Ovary (tissue), 9 donors: ENCODE results near the gene KCNA2. TPM values are rescaled to one million over a fixed set of nuclear protein-coding genes. Genes with fewer than 3 reads are reported as not detected.

Source experiments
- DNase-seq, 5 donors: peaks; one replicate each; pipeline ENCODE4 v3.0.0-alpha.2; 2019 to 2020
- H3K27ac ChIP-seq, 2 donors: fragments of 200-600 bp; one replicate each; pipeline versions ENCODE4 v1.5.1 to v1.8.0; 2019 to 2022
- H3K27me3 ChIP-seq: fragments of 200-600 bp; one replicate; pipeline ENCODE4 v1.8.0; 2022
- H3K36me3 ChIP-seq: fragments of 200-600 bp; sonication (generic); one replicate; pipeline ENCODE4 v1.5.1; 2019
- H3K4me1 ChIP-seq: one replicate; pipeline ENCODE4 v1.8.1; 2013; ENCODE audit warnings: mild to moderate bottlenecking, moderate library complexity; ENCODE audit not compliant: insufficient read depth
- H3K4me3 ChIP-seq: fragments of 200-600 bp; sonication (generic); one replicate; pipeline ENCODE4 v1.5.1; 2017
- H3K9me3 ChIP-seq, 2 donors: fragments of 200-600 bp in 1 of 2; sonication (generic) in 1 of 2; one replicate each; pipeline versions ENCODE4 v1.5.1 to v1.8.1; 2013 to 2019; ENCODE audit warnings: mild to moderate bottlenecking in 1 of 2, moderate library complexity in 1 of 2
- EP300 ChIP-seq: sonication (generic); formaldehyde crosslinking; IDR thresholded peaks from one replicate; pipeline ENCODE4 v1.6.1; 2017; ENCODE audit warnings: antibody characterized with exemption
- POLR2A ChIP-seq: fragments of 450-650 bp; IDR thresholded peaks from one replicate; pipeline ENCODE4 v1.6.1; 2017; ENCODE audit warnings: antibody characterized with exemption, mild to moderate bottlenecking, moderate library complexity
- WGBS, 3 donors: extraction: QIAGEN DNeasy Blood & Tissue Kit in 1 of 3; methylation state at CpG; one replicate each; pipeline versions ENCODE4 v1.1.5 to v1.1.7; 2013 to 2017; 5-methylcytosine and 5-hydroxymethylcytosine counted together
- intact Hi-C, 4 donors: fragments of 100-400 bp; cut with DNase I; formaldehyde crosslinking; loops; one replicate each; pipeline versions ENCODE4 v1.11.0 to v1.15.1; 2022 to 2023
- polyA plus RNA-seq, 2 donors: library from polyadenylated mRNA; stranded (reverse); fragments of 200-250 nt in 1 of 2; fragments of 350-450 nt in 1 of 2; fragmentation: Illumina TruSeq in 1 of 2; extraction: RNeasy Lipid Tissue Mini Kit (QIAGEN cat#74804) in 1 of 2; gene quantifications; one replicate each; pipeline ENCODE4 v1.2.3, GENCODE V29; 2013 to 2014
- total RNA-seq, 7 donors: library from RNA; depleted of rRNA in 2 of 7; stranded (reverse); fragments of >200 nt in 2 of 7; fragmentation: NEBNext Ultra II Directional in 3 of 7; extraction: Animal tissue kit (Norgen Biotek cat#: 25700) in 3 of 7; gene quantifications; one replicate each; pipeline versions ENCODE4 v1.1.0 to v1.2.4, GENCODE V29; 2016 to 2023
- TF ChIP-seq, protein P1 (sequence below), 3 donors: fragments of 450-650 bp in 2 of 3; fragments of 200-600 bp in 1 of 3; IDR thresholded peaks; one replicate each; pipeline versions ENCODE4 v1.5.1 to v1.8.0; 2016 to 2022; ENCODE audit warnings: antibody characterized with exemption in 3 of 3, mild to moderate bottlenecking in 1 of 3
- donor health status: DM: no; HTN: no; CAD: no; lungs with moderate emphysema.
- donor health status: DM: no; HTN: no; CAD: no.
- donor health status: Bipolar disorder and iron deficiency.
- donor health status: DM: yes; HTN: yes; CAD: no.
- donor health status: DM: no; HTN: no; CAD: no.
- donor health status: DM: yes; HTN: yes; CAD: no.

KCNA2 gene
- total and polyA plus RNA-seq, 9 donors: under 0.01 to 1.7 (median 0.51) TPM

GRCh38 chr1:110635434-110635833, 29.3 kb upstream of the KCNA2 start:
- WGBS, 3 donors: 94 to 97% (median 96%) methylated on average over 2 of the region's 2 CpGs
- intact Hi-C loops: no loop called here

DNA sequence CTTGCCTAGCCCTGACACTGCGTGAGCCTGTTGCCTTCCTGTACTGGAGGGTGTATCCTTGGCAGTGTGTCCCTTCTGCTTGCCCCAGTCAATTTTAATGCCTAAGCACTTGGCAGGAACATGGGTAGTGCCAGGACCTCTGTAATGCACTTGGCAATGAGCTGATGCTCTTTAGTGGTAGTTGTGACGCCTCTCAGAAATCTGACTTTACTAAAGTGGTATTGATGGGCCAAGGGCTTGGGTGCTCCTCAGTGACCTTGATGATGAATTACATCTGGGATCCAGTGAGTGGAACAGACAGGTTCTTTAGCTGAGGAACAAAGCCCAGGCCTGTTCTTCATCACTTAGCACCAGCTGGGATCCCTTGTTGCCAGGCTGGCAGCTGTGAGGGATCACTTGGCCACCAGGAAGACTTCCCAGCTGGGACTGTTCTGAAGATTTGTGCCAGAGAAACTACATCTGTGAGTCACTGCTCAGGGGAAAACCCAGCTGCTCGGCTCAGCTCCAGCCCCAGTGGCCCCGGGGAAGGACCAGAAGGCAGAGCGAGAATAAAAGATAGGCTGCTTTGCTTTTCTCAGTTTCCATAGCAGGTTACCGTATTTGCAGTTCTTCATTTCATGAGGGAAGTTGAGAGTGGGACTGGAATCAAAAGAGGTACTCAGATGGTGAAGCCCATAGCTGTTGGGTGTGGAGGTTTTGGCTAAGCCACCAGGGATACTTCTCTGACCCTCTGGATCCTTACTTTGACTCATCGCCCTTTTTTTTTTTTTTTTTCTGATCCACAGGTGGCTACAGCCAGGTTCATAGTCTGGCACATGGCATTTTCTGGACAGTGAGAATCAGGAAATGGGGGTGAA, 28.5 kb upstream of the KCNA2 start:
- WGBS, 3 donors: 14 to 16% (median 15%) methylated on average over 7 of the region's 7 CpGs
- Histone ChIP-seq H3K27ac (no peak overlapping the region), H3K4me3 (no peak overlapping the region), H3K36me3 (no peaks in the 10 kb centered on the region), H3K27me3 (no peaks in the 10 kb centered on the region), H3K4me1 (peaks cover 9% of the 10 kb centered on the region), H3K9me3 (no peaks in the 10 kb centered on the region)
- intact Hi-C loops: loop anchor here in 2 of 4 donors (5.0 kb wide), 1 partner anchor 133 kb away; no protein-coding TSS in a partner anchor
- DNase-seq: peak; percentile 76 to 89 (median 85)
- TF ChIP-seq EP300: no peak
- no peak for TF ChIP-seq POLR2A
- TF ChIP-seq, protein P1, sequence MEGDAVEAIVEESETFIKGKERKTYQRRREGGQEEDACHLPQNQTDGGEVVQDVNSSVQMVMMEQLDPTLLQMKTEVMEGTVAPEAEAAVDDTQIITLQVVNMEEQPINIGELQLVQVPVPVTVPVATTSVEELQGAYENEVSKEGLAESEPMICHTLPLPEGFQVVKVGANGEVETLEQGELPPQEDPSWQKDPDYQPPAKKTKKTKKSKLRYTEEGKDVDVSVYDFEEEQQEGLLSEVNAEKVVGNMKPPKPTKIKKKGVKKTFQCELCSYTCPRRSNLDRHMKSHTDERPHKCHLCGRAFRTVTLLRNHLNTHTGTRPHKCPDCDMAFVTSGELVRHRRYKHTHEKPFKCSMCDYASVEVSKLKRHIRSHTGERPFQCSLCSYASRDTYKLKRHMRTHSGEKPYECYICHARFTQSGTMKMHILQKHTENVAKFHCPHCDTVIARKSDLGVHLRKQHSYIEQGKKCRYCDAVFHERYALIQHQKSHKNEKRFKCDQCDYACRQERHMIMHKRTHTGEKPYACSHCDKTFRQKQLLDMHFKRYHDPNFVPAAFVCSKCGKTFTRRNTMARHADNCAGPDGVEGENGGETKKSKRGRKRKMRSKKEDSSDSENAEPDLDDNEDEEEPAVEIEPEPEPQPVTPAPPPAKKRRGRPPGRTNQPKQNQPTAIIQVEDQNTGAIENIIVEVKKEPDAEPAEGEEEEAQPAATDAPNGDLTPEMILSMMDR (IDR thresholded peaks at IDR 0.05): no peak

More at GRCh38 chr1:110635434-110635833, 29.3 kb upstream of the KCNA2 start:
- Histone ChIP-seq H3K27ac (no peak overlapping the region), H3K4me3 (no peak overlapping the region), H3K27me3 (no peaks in the 10 kb centered on the region), H3K4me1 (peaks cover 9% of the 10 kb centered on the region), H3K9me3 (no peaks in the 10 kb centered on the region), H3K36me3 (no peaks in the 10 kb centered on the region)
- TF ChIP-seq EP300: no peak
- TF ChIP-seq, protein P1 (IDR thresholded peaks at IDR 0.05): no peak
- no peak for TF ChIP-seq POLR2A
- no peak for DNase-seq

- TF ChIP-seq EP300: no peak
- TF ChIP-seq, protein P1 (IDR thresholded peaks at IDR 0.05): no peak
- TF ChIP-seq POLR2A: no peak
- WGBS, 3 donors: 74 to 90% (median 77%) methylated on average over 1 of the region's 1 CpG
- intact Hi-C loops: loop anchor here in 2 of 4 donors (5.0 kb wide), 1 partner anchor 133 kb away; no protein-coding TSS in a partner anchor
Measured at GRCh38 chr1:110634086-110634454, 27.9 kb upstream of the KCNA2 start.

GRCh38 chr1:110633646-110634030, 27.5 kb upstream of the KCNA2 start:
- no peaks in the 10 kb centered on the region for H3K36me3 ChIP-seq
- WGBS, 3 donors: 56 to 73% (median 61%) methylated on average over 2 of the region's 2 CpGs
- H3K27me3 ChIP-seq: no peaks in the 10 kb centered on the region
- TF ChIP-seq, protein P1 (IDR thresholded peaks at IDR 0.05): no peak
- TF ChIP-seq EP300: no peak
- no peak for TF ChIP-seq POLR2A
- no peak overlapping the region for H3K27ac ChIP-seq
- no peaks in the 10 kb centered on the region for H3K9me3 ChIP-seq
- H3K4me3 ChIP-seq: no peak overlapping the region
- peaks cover 9% of the 10 kb centered on the region for H3K4me1 ChIP-seq
- DNase-seq: no peak
- intact Hi-C loops: loop anchor here in 2 of 4 donors (5.0 kb wide), 1 partner anchor 134 kb away; no protein-coding TSS in a partner anchor

More at GRCh38 chr1:110634086-110634454, 27.9 kb upstream of the KCNA2 start:
- Histone ChIP-seq H3K27me3 (no peaks in the 10 kb centered on the region), H3K36me3 (no peaks in the 10 kb centered on the region), H3K9me3 (no peaks in the 10 kb centered on the region), H3K27ac (no peak overlapping the region), H3K4me3 (no peak overlapping the region), H3K4me1 (peaks cover 9% of the 10 kb centered on the region)
- no peak for DNase-seq
